Measurements from ENCODE around the gene SARS1.
A peak's percentile ranks its signal among the peaks of the same experiment; 100 is the strongest.

Gene SARS1

GRCh38 chr1:109269212-109269980 is 55.7 kb downstream of the SARS1 start:
- no peaks in the 10 kb centered on the region for H3K4me1 Mint-ChIP-seq
- ATAC-seq, result no peak
- no peak for DNase-seq

GRCh38 chr1:109269981-109270622 is 56.4 kb downstream of the SARS1 start:
- no peaks in the 10 kb centered on the region for H3K4me1 Mint-ChIP-seq
- H3K27me3 Mint-ChIP-seq, result no peaks in the 10 kb centered on the region
- no peak overlapping the region for H3K27ac Mint-ChIP-seq
- no peaks in the 10 kb centered on the region for H3K9me3 Mint-ChIP-seq
- no peak for DNase-seq
- no peak overlapping the region for H3K4me3 Mint-ChIP-seq
- no peak for ATAC-seq

More at GRCh38 chr1:109269212-109269980, 55.7 kb downstream of the SARS1 start:
- Mint-ChIP-seq H3K4me3 (no peak overlapping the region), H3K27me3 (no peaks in the 10 kb centered on the region), H3K9me3 (no peaks in the 10 kb centered on the region), H3K27ac (no peak overlapping the region)

- H3K27me3 Mint-ChIP-seq, result no peaks in the 10 kb centered on the region
- no peaks in the 10 kb centered on the region for H3K9me3 Mint-ChIP-seq
- no peak for DNase-seq
- ATAC-seq, result no peak
- H3K27ac Mint-ChIP-seq, result no peak overlapping the region
- H3K4me3 Mint-ChIP-seq, result no peak overlapping the region
- H3K4me1 Mint-ChIP-seq, result no peaks in the 10 kb centered on the region
Observed at GRCh38 chr1:109270623-109271317, 57.1 kb downstream of the SARS1 start.

GRCh38 chr1:109271458-109271857 is 57.7 kb downstream of the SARS1 start:
- H3K4me3 Mint-ChIP-seq, result no peak overlapping the region
- no peak overlapping the region for H3K27ac Mint-ChIP-seq
- no peaks in the 10 kb centered on the region for H3K4me1 Mint-ChIP-seq
- ATAC-seq (no peak), DNase-seq (no peak)
- H3K9me3 Mint-ChIP-seq, result no peaks in the 10 kb centered on the region
- H3K27me3 Mint-ChIP-seq, result no peaks in the 10 kb centered on the region

GRCh38 chr1:109272021-109272799 is 58.5 kb downstream of the SARS1 start:
- H3K4me3 Mint-ChIP-seq, result no peak overlapping the region
- ATAC-seq (no peak), DNase-seq (no peak)
- peak overlapping the region in 1 of 2 donors; percentile 80 for H3K27ac Mint-ChIP-seq
- H3K4me1 Mint-ChIP-seq, result peaks cover 4% of the 10 kb centered on the region
- no peaks in the 10 kb centered on the region for H3K27me3 Mint-ChIP-seq
- no peaks in the 10 kb centered on the region for H3K9me3 Mint-ChIP-seq

GRCh38 chr1:109272831-109273547 is 59.3 kb downstream of the SARS1 start:
- H3K9me3 Mint-ChIP-seq, result no peaks in the 10 kb centered on the region
- DNase-seq, result no peak
- no peaks in the 10 kb centered on the region for H3K27me3 Mint-ChIP-seq
- ATAC-seq, result no peak
- H3K4me1 Mint-ChIP-seq, result peaks cover 7% of the 10 kb centered on the region
- no peak overlapping the region for H3K4me3 Mint-ChIP-seq
- H3K27ac Mint-ChIP-seq, result peak overlapping the region; percentile 52 to 80

- Mint-ChIP-seq H3K4me1 (peaks cover 7% of the 10 kb centered on the region), H3K27me3 (no peaks in the 10 kb centered on the region), H3K4me3 (no peak overlapping the region), H3K9me3 (no peaks in the 10 kb centered on the region), H3K27ac (peak overlapping the region in 1 of 2 donors; percentile 76)
- no peak for ATAC-seq
- DNase-seq, result no peak
Observed at GRCh38 chr1:109273570-109274288, 60.0 kb downstream of the SARS1 start.

GRCh38 chr1:109274533-109275476 is 61.1 kb downstream of the SARS1 start:
- no peak overlapping the region for H3K4me3 Mint-ChIP-seq
- H3K4me1 Mint-ChIP-seq, result peaks cover 7% of the 10 kb centered on the region
- H3K27me3 Mint-ChIP-seq, result no peaks in the 10 kb centered on the region
- H3K27ac Mint-ChIP-seq, result no peak overlapping the region
- ATAC-seq (no peak), DNase-seq (no peak)
- H3K9me3 Mint-ChIP-seq, result no peaks in the 10 kb centered on the region

GRCh38 chr1:109275706-109276345 is 62.1 kb downstream of the SARS1 start:
- peak overlapping the region in 1 of 2 donors; percentile 66 for H3K27ac Mint-ChIP-seq
- no peaks in the 10 kb centered on the region for H3K27me3 Mint-ChIP-seq

GRCh38 chr1:109277434-109278204 is 63.9 kb downstream of the SARS1 start:
- ATAC-seq, result peak; percentile 73
- Mint-ChIP-seq H3K4me1 (peaks cover 22% of the 10 kb centered on the region), H3K9me3 (no peaks in the 10 kb centered on the region), H3K27ac (peak overlapping the region in 1 of 2 donors; percentile 28), H3K4me3 (no peak overlapping the region), H3K27me3 (no peaks in the 10 kb centered on the region)
- DNase-seq, result peak; percentile 55 to 67

More at GRCh38 chr1:109275706-109276345, 62.1 kb downstream of the SARS1 start:
- Mint-ChIP-seq H3K4me1 (peaks cover 7% of the 10 kb centered on the region), H3K9me3 (no peaks in the 10 kb centered on the region), H3K4me3 (no peak overlapping the region)
- DNase-seq, result no peak
- no peak for ATAC-seq

GRCh38 chr1:109279615-109280278 is 66.0 kb downstream of the SARS1 start:
- no peak for DNase-seq
- no peak overlapping the region for H3K4me3 Mint-ChIP-seq
- peaks cover 40% of the 10 kb centered on the region for H3K4me1 Mint-ChIP-seq
- H3K27ac Mint-ChIP-seq, result no peak overlapping the region
- no peak for ATAC-seq
- H3K9me3 Mint-ChIP-seq, result no peaks in the 10 kb centered on the region
- no peaks in the 10 kb centered on the region for H3K27me3 Mint-ChIP-seq

GRCh38 chr1:109280862-109281261 is 67.1 kb downstream of the SARS1 start:
- ATAC-seq (no peak), DNase-seq (no peak)
- Mint-ChIP-seq H3K4me1 (peaks cover 40% of the 10 kb centered on the region), H3K4me3 (no peak overlapping the region), H3K9me3 (no peaks in the 10 kb centered on the region), H3K27me3 (no peaks in the 10 kb centered on the region), H3K27ac (no peak overlapping the region)

Measured in stimulated activated naive CD8-positive, alpha-beta T cell treated with anti-CD3 and anti-CD28 coated beads, Interleukin-15, amount 100 ng/mL, for 72 hours (primary cell).